ENCODE results near the gene BICD1.

BICD1 gene

DNA sequence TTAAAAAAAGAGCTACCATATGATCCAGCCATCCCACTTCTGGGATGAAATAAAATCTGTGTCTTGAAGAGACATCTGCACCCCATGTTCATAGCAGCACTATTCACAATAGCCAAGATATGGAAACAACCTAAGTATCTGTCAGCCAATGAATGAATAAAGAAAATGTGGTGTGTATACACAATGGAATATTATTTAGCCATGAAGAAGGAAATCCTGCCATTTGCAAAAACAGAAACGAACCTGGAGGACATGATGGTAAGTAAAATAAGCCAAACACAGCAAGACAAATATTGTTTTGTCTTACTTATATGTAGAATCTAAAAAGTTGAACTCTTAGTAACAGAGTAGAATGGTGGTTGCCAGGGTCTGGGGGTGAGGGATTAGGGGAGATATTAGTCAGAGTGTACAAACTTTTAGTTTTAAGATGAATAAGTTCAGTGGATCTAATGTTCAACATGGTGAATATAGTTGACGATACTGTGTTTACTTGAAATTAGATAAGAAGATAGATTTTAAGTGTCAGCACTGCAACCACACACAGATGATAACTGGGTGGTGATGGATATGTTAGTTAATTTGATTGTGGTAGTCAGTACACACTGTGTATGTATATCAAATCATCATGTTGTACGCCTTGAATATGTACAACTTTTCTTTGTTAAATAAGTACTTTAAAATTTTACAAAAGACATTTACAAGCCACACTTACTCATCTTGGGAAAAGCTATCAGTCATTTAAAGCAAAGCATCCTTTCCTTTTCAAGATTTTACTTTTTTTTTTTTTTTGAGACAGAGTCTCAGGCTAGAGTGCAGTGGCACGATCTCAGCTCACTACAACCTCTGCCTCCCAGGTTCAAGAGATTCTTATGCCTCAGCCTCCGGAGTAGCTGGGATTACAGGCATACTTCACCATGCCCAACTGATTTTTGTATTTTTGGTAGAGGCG, 89.9 kb downstream of the BICD1 start:
- Histone ChIP-seq H3K4me3 (replicated peaks; ENCODE audit: insufficient read depth, low read length) (no peak overlapping the region), H3K27ac (replicated peaks) (no peak overlapping the region), H3K27me3 (ENCODE audit: insufficient read depth, poor library complexity, severe bottlenecking) (no peaks in the 10 kb centered on the region)
- DNase-seq (ENCODE audit: low read depth in 1 of 2, low spot score in 1 of 2) = no peak
- TF ChIP-seq GABPA (IDR thresholded peaks at IDR 0.05; ENCODE audit: low read depth) = no peak
- TF ChIP-seq, protein P1, sequence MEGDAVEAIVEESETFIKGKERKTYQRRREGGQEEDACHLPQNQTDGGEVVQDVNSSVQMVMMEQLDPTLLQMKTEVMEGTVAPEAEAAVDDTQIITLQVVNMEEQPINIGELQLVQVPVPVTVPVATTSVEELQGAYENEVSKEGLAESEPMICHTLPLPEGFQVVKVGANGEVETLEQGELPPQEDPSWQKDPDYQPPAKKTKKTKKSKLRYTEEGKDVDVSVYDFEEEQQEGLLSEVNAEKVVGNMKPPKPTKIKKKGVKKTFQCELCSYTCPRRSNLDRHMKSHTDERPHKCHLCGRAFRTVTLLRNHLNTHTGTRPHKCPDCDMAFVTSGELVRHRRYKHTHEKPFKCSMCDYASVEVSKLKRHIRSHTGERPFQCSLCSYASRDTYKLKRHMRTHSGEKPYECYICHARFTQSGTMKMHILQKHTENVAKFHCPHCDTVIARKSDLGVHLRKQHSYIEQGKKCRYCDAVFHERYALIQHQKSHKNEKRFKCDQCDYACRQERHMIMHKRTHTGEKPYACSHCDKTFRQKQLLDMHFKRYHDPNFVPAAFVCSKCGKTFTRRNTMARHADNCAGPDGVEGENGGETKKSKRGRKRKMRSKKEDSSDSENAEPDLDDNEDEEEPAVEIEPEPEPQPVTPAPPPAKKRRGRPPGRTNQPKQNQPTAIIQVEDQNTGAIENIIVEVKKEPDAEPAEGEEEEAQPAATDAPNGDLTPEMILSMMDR (IDR thresholded peaks at IDR 0.05; ENCODE audit: insufficient read depth, low read length) = no peak
- no peak for TF ChIP-seq POLR2AphosphoS5 (IDR thresholded peaks at IDR 0.05; ENCODE audit: low read depth)
- TF ChIP-seq SPI1 (IDR thresholded peaks at IDR 0.05; ENCODE audit: borderline replicate concordance, low read depth) = no peak

DNA sequence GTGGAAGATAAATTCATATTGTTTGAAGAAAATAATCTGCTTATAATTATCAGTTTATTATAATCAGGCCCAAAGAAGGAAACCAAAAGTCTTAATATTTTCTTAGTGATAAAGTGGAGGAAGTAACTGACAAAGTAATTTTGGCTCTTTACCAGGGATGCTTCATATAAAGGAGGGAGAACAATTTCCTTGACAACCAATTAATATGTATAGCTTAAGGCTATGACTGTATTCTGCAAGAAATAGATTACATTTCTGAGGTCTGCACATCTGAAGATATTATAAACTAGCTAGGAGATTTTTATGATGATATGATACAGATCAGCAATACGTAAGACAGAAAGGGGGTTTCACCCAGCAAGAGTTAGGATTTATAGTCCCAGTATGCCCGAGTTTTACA, 90.8 kb downstream of the BICD1 start:
- TF ChIP-seq SPI1 (IDR thresholded peaks at IDR 0.05; ENCODE audit: borderline replicate concordance, low read depth) (no peak), GABPA (IDR thresholded peaks at IDR 0.05; ENCODE audit: low read depth) (no peak), POLR2AphosphoS5 (IDR thresholded peaks at IDR 0.05; ENCODE audit: low read depth) (no peak)
- TF ChIP-seq, protein P2, sequence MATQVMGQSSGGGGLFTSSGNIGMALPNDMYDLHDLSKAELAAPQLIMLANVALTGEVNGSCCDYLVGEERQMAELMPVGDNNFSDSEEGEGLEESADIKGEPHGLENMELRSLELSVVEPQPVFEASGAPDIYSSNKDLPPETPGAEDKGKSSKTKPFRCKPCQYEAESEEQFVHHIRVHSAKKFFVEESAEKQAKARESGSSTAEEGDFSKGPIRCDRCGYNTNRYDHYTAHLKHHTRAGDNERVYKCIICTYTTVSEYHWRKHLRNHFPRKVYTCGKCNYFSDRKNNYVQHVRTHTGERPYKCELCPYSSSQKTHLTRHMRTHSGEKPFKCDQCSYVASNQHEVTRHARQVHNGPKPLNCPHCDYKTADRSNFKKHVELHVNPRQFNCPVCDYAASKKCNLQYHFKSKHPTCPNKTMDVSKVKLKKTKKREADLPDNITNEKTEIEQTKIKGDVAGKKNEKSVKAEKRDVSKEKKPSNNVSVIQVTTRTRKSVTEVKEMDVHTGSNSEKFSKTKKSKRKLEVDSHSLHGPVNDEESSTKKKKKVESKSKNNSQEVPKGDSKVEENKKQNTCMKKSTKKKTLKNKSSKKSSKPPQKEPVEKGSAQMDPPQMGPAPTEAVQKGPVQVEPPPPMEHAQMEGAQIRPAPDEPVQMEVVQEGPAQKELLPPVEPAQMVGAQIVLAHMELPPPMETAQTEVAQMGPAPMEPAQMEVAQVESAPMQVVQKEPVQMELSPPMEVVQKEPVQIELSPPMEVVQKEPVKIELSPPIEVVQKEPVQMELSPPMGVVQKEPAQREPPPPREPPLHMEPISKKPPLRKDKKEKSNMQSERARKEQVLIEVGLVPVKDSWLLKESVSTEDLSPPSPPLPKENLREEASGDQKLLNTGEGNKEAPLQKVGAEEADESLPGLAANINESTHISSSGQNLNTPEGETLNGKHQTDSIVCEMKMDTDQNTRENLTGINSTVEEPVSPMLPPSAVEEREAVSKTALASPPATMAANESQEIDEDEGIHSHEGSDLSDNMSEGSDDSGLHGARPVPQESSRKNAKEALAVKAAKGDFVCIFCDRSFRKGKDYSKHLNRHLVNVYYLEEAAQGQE (IDR thresholded peaks at IDR 0.05; ENCODE audit: insufficient replicate concordance, low read depth) = no peak
- TF ChIP-seq, protein P1 (IDR thresholded peaks at IDR 0.05; ENCODE audit: insufficient read depth, low read length) = no peak
- no peaks in the 10 kb centered on the region for H3K27me3 ChIP-seq (ENCODE audit: insufficient read depth, poor library complexity, severe bottlenecking)
- DNase-seq (ENCODE audit: low read depth in 1 of 2, low spot score in 1 of 2) = no peak
- no peak overlapping the region for H3K4me3 ChIP-seq (replicated peaks; ENCODE audit: insufficient read depth, low read length)
- H3K27ac ChIP-seq (replicated peaks) = no peak overlapping the region

DNA sequence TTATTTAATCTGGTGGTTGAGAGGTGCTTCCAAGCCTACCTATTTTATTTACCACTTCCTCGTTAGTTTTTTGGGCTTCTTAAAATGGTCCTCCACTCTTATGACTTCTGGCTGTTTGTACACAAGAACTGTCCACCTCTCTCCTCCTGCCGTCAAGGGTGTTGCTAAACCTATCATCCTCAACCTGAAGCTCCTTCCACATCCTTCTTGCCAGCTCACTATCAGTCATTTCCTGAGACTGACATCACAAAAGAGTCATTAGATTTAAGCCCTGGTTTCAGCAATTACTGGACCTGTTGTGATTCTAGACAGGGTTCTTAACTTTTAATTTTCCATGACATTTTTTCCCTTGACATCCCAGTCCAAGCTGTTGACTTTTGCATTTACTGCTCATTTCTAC, 91.9 kb downstream of the BICD1 start:
- DNase-seq (ENCODE audit: low read depth in 1 of 2, low spot score in 1 of 2) = no peak
- no peak overlapping the region for H3K27ac ChIP-seq (replicated peaks)
- no peaks in the 10 kb centered on the region for H3K27me3 ChIP-seq (ENCODE audit: insufficient read depth, poor library complexity, severe bottlenecking)
- TF ChIP-seq GABPA (IDR thresholded peaks at IDR 0.05; ENCODE audit: low read depth) (no peak), SPI1 (IDR thresholded peaks at IDR 0.05; ENCODE audit: borderline replicate concordance, low read depth) (no peak), POLR2AphosphoS5 (IDR thresholded peaks at IDR 0.05; ENCODE audit: low read depth) (no peak)
- TF ChIP-seq, protein P1 (IDR thresholded peaks at IDR 0.05; ENCODE audit: insufficient read depth, low read length) = no peak
- TF ChIP-seq, protein P2 (IDR thresholded peaks at IDR 0.05; ENCODE audit: insufficient replicate concordance, low read depth) = no peak
- no peak overlapping the region for H3K4me3 ChIP-seq (replicated peaks; ENCODE audit: insufficient read depth, low read length)

Data from HL-60 (cell line).